ENCODE data around the gene GIN1. TPM values are rescaled to one million over a fixed set of nuclear protein-coding genes. Genes with fewer than 3 reads are reported as not detected.

The GIN1 gene
- total RNA-seq, 4 donors from 2014 or later: 5.5 to 10.3 (median 6.0) TPM

DNA sequence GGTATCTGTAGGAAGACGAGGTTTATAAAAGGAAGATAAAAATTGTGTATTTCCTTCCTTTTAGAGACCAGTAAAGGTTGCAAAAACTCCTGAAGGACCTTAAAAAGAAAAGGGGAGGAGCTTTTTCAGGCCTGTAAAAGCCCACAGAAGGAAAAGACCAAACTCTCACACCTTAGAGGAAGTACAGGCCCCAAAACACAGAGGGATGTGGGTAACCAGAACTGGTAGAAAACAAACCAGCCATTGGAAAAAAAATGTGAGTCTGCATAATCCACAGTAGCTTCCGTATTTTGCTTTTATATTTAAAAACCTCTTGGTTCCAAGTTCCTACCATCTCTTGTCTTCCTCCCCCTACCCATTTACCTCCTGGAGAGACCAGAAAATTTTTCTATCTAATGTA is 8.5 kb downstream of the GIN1 start:
- H3K27me3 ChIP-seq: no peaks in the 10 kb centered on the region
- ATAC-seq: no peak
- H3K9me3 ChIP-seq: no peaks in the 10 kb centered on the region
- 84 to 91% methylated on average over 2 of the region's 2 CpGs for WGBS, 2 donors (ENCODE audit: low coverage in 1 of 2)
- H3K4me1 ChIP-seq: no peaks in the 10 kb centered on the region
- H3K36me3 ChIP-seq: peaks cover 0 to 9% of the 10 kb centered on the region in 2 donors
- H3K27ac ChIP-seq: no peak overlapping the region
- no peak for TF ChIP-seq EP300 (IDR thresholded peaks at IDR 0.05)
- no peak for TF ChIP-seq POLR2A (IDR thresholded peaks at IDR 0.05)
- TF ChIP-seq, protein P1, sequence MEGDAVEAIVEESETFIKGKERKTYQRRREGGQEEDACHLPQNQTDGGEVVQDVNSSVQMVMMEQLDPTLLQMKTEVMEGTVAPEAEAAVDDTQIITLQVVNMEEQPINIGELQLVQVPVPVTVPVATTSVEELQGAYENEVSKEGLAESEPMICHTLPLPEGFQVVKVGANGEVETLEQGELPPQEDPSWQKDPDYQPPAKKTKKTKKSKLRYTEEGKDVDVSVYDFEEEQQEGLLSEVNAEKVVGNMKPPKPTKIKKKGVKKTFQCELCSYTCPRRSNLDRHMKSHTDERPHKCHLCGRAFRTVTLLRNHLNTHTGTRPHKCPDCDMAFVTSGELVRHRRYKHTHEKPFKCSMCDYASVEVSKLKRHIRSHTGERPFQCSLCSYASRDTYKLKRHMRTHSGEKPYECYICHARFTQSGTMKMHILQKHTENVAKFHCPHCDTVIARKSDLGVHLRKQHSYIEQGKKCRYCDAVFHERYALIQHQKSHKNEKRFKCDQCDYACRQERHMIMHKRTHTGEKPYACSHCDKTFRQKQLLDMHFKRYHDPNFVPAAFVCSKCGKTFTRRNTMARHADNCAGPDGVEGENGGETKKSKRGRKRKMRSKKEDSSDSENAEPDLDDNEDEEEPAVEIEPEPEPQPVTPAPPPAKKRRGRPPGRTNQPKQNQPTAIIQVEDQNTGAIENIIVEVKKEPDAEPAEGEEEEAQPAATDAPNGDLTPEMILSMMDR (IDR thresholded peaks at IDR 0.05): no peak
- TF ChIP-seq POLR2AphosphoS5 (IDR thresholded peaks at IDR 0.05): no peak
- no peak overlapping the region for H3K4me3 ChIP-seq

DNA sequence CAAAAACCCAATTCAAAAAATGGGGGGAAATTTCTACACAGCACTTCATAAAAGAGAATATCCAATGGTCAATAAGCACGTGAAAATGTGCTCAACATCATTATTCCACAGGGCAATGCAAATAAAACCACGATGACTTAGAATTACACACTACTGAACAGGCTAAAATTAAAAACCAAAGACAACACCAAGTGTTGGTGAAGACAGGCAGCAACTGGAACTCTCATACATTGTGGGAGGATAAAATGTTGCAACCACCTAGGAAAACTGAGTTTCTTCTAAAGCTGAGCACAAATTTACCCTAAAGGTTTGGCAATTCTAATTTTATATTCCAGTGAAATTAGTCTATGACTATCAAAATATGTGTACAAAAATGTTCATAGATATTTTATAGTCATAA is 9.5 kb downstream of the GIN1 start:
- TF ChIP-seq, protein P1 (IDR thresholded peaks at IDR 0.05): no peak
- TF ChIP-seq POLR2AphosphoS5 (IDR thresholded peaks at IDR 0.05) (no peak), POLR2A (IDR thresholded peaks at IDR 0.05) (no peak), EP300 (IDR thresholded peaks at IDR 0.05) (no peak)
- H3K4me1 ChIP-seq: no peaks in the 10 kb centered on the region
- no peak overlapping the region for H3K27ac ChIP-seq
- H3K36me3 ChIP-seq: peaks cover 0 to 12% of the 10 kb centered on the region in 2 donors
- no peak overlapping the region for H3K4me3 ChIP-seq
- 88 to 97% methylated on average over 2 of the region's 2 CpGs for WGBS, 2 donors (ENCODE audit: low coverage in 1 of 2)
- no peak for ATAC-seq
- H3K27me3 ChIP-seq: no peaks in the 10 kb centered on the region
- no peaks in the 10 kb centered on the region for H3K9me3 ChIP-seq

GRCh38 chr5:103109277-103109676 is 10.7 kb downstream of the GIN1 start:
- H3K9me3 ChIP-seq: no peaks in the 10 kb centered on the region
- no peak overlapping the region for H3K27ac ChIP-seq
- no peaks in the 10 kb centered on the region for H3K4me1 ChIP-seq
- WGBS, 2 donors (ENCODE audit: low coverage in 1 of 2): 61% methylated on average over 1 of the region's 1 CpG; no CpG with 5 or more reads in 1 of the 2 donors
- no peak overlapping the region for H3K4me3 ChIP-seq
- no peak for ATAC-seq
- no peaks in the 10 kb centered on the region for H3K27me3 ChIP-seq
- peaks cover 0 to 17% of the 10 kb centered on the region in 2 donors for H3K36me3 ChIP-seq
- no peak for TF ChIP-seq POLR2A (IDR thresholded peaks at IDR 0.05)
- no peak for TF ChIP-seq EP300 (IDR thresholded peaks at IDR 0.05)
- no peak for TF ChIP-seq POLR2AphosphoS5 (IDR thresholded peaks at IDR 0.05)
- TF ChIP-seq, protein P1 (IDR thresholded peaks at IDR 0.05): no peak

DNA sequence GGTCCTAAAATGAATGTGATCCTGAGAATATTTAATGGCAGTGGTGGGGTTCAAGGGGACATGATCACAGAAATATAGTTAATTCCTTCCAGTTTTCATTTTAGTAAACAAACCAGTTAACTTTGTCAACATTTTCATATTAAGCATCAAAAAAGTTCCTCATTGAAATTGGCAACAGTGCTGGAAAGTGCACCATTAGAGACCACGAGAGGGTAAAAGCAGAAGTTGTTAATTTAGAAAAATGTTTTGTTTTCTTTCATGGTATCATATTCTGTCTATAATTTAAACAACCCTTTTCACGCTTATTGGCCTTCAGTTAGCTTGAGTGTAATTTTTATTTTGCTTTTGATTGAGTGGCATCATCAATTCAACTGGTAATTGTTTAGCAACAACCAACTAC is 11.9 kb downstream of the GIN1 start:
- no peak for ATAC-seq
- H3K4me1 ChIP-seq: no peaks in the 10 kb centered on the region
- H3K27me3 ChIP-seq: no peaks in the 10 kb centered on the region
- H3K9me3 ChIP-seq: no peaks in the 10 kb centered on the region
- no peak overlapping the region for H3K27ac ChIP-seq
- H3K4me3 ChIP-seq: no peak overlapping the region
- 70 to 83% methylated on average over 2 of the region's 2 CpGs for WGBS, 2 donors (ENCODE audit: low coverage in 1 of 2)
- peaks cover 0 to 29% of the 10 kb centered on the region in 2 donors for H3K36me3 ChIP-seq
- TF ChIP-seq, protein P1 (IDR thresholded peaks at IDR 0.05): no peak
- no peak for TF ChIP-seq POLR2AphosphoS5 (IDR thresholded peaks at IDR 0.05)
- TF ChIP-seq POLR2A (IDR thresholded peaks at IDR 0.05): no peak
- no peak for TF ChIP-seq EP300 (IDR thresholded peaks at IDR 0.05)

DNA sequence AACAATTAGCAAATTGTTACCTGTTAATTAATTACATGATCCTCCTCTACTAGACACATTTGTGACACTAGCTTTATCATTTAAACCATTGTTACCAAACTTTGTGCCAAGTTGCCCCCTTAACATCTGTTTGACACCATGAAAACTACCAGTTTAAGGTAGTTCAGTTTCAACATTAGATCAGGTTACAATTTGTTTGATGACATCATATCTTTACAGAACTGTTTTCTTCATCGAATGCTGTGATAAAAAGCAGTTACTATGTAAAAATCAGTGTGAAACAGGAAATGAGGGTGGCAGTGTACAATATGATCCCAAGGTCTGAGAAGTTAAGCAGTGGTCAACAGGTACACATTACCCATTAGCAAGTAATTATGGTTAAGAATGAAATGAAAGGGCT is 17.7 kb downstream of the GIN1 start:
- Histone ChIP-seq H3K4me3 (no peak overlapping the region), H3K27ac (no peak overlapping the region), H3K9me3 (no peaks in the 10 kb centered on the region), H3K27me3 (no peaks in the 10 kb centered on the region), H3K4me1 (no peaks in the 10 kb centered on the region), H3K36me3 (peaks cover 0 to 57% of the 10 kb centered on the region in 2 donors)
- TF ChIP-seq EP300 (IDR thresholded peaks at IDR 0.05) (no peak), POLR2AphosphoS5 (IDR thresholded peaks at IDR 0.05) (no peak), POLR2A (IDR thresholded peaks at IDR 0.05) (no peak)
- TF ChIP-seq, protein P1 (IDR thresholded peaks at IDR 0.05): no peak
- ATAC-seq: no peak
- WGBS, 2 donors (ENCODE audit: low coverage in 1 of 2): 80 to 100% methylated on average over 1 of the region's 1 CpG
